Measurements from ENCODE around the gene HRAS.

GRCh38 chr11:520428-521176, 14.8 kb downstream of the HRAS start:
- no peak for TF ChIP-seq CTCF (IDR thresholded peaks at IDR 0.05)
- TF ChIP-seq MAZ (IDR thresholded peaks at IDR 0.05; ENCODE audit: borderline replicate concordance, low read depth, low read length), result no peak

All from A549 (cell line).